Measurements from ENCODE around the gene MAPK11. TPM values are rescaled to one million over a fixed set of nuclear protein-coding genes. Genes with fewer than 3 reads are reported as not detected.
A peak's percentile ranks its signal among the peaks of the same experiment; 100 is the strongest.

Gene MAPK11
- total RNA-seq, 2 donors from 2014 or later: 3.7 to 4.0 TPM

DNA sequence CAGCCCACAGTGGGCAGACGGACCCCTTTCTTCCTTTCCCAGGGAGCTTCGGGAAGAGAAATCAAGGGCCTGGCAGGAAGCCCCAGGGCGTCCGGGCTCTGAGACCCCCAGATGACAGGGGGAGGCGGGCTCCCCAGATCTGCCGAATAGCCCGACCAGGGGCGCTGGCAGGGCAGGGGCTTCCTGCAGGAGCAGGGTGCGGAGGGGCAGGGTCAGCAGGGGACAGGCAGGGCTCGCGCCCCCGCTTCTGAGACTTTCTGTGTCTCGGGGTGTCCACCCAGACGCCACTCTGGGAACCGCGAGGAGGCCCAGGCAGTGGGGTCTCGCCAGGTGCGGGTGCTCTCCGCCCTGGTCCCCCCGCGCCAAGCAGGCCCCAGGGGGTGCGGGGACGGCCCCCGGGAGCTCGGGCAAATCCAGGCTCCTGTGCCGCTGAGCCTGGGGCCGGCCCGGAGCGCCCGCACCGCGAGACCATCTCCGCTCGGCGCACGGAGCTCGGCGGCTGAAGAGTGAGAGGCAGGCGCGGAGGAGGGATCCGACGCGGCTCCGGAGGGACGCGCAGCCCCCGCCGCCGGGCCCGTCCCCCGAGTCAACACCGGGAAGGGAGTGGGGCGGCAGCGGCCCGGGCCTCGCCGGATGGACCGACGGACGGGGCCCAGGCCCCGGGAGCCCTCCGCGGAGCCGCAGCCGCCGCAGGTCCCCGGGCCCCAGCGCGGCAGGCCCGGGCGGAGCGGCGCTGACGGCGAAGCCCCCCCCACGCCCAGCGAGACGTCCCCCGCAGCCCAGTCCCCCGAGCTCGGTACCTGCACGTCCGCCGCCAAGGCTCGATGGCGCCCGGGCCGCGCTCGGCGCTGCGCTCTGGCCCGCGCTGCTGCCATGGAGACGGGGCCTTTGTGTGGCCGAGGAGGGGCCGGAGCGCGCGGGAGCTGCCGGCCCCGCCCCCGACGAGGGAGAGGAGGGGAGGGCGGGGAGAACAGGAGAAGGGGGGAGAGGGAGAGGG, 36.9 kb upstream of the MAPK11 start, which contains the start of gene PLXNB2:
TSS of gene PLXNB2 (minus strand) at position 894 of the 997 bp plus-strand sequence. CDS start 17,062 bp downstream, outside the sequence.
- H3K27ac ChIP-seq: peak within 1 kb of the TSS; percentile 91 to 93
- no peaks in the 10 kb centered on the region for H3K27me3 ChIP-seq
- H3K9me3 ChIP-seq: no peaks in the 10 kb centered on the region
- DNase-seq (ENCODE audit: low spot score): no peak
- H3K4me1 ChIP-seq: peaks cover 0 to 69% of the 10 kb centered on the region in 2 donors
- no peaks in the 10 kb centered on the region for H3K36me3 ChIP-seq
- H3K4me3 ChIP-seq: peak within 1 kb of the TSS; percentile 87 to 91
- TF ChIP-seq, protein P1, sequence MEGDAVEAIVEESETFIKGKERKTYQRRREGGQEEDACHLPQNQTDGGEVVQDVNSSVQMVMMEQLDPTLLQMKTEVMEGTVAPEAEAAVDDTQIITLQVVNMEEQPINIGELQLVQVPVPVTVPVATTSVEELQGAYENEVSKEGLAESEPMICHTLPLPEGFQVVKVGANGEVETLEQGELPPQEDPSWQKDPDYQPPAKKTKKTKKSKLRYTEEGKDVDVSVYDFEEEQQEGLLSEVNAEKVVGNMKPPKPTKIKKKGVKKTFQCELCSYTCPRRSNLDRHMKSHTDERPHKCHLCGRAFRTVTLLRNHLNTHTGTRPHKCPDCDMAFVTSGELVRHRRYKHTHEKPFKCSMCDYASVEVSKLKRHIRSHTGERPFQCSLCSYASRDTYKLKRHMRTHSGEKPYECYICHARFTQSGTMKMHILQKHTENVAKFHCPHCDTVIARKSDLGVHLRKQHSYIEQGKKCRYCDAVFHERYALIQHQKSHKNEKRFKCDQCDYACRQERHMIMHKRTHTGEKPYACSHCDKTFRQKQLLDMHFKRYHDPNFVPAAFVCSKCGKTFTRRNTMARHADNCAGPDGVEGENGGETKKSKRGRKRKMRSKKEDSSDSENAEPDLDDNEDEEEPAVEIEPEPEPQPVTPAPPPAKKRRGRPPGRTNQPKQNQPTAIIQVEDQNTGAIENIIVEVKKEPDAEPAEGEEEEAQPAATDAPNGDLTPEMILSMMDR (IDR thresholded peaks at IDR 0.05): no peak

DNA sequence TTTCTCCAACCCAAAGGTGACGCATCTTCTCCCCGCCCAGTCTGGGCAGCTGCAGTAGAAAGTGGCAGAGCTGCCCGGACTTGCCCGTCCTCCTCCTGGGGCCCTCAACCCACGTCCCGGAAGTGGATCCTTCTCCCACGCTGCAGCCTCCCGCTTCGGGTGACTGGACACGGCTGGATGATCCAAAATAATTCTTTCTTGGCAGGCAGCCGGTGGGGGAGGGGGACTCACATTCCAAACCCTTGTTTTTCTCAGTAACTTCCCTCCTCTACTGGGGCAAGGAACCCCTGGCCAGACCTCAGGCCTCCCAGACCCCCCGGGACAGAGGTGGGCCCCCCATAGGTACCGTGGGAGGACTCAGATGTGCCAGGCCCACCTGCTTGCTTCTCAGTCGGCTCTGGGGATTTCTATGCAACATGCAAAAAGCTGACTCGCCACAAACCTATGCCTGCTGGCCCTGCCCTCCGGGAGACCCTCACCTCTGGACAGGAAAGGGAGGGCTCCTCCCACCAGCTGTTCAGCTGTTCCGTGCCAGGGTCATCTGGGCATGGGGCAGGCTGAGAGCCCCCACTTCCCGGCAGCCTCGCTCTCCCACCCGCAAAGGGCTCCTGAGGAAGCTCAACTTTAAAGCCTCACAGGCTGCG, 35.9 kb upstream of the MAPK11 start:
- no peaks in the 10 kb centered on the region for H3K9me3 ChIP-seq
- DNase-seq (ENCODE audit: low spot score): peak; percentile 88
- peak overlapping the region; percentile 91 to 93 for H3K27ac ChIP-seq
- H3K36me3 ChIP-seq: no peaks in the 10 kb centered on the region
- H3K27me3 ChIP-seq: no peaks in the 10 kb centered on the region
- TF ChIP-seq, protein P1 (IDR thresholded peaks at IDR 0.05): no peak
- H3K4me3 ChIP-seq: peak overlapping the region; percentile 87 to 91
- peaks cover 0 to 79% of the 10 kb centered on the region in 2 donors for H3K4me1 ChIP-seq

DNA sequence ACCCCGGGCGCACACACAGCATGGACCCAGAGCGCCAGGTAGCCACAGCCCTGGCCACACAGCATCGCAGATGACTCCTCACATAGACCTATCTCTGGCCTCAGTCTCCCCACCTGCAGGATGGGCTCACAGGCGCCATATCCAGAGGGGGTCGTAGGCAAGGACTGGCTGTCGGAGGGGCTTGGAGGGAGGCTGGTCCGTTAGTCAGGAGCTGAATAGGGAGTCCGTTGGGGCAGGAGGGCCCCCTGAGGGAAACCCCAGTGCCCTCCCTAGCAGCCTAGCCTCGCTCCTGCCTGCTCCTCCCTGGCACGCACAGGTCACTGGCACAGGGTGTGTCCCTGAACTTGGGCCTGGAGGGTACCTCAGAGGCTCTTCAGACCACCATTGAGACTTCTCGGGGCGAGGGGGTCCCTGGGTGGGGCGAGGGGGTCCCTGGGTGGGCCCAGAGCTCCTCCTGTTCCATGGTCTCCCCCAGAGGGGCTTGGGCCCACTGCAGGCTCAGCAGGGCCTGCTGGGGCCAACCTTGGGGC, 35.3 kb upstream of the MAPK11 start:
- no peak for DNase-seq (ENCODE audit: low spot score)
- no peaks in the 10 kb centered on the region for H3K27me3 ChIP-seq
- H3K4me1 ChIP-seq: peaks cover 0 to 85% of the 10 kb centered on the region in 2 donors
- TF ChIP-seq, protein P1 (IDR thresholded peaks at IDR 0.05): no peak
- H3K9me3 ChIP-seq: no peaks in the 10 kb centered on the region
- no peaks in the 10 kb centered on the region for H3K36me3 ChIP-seq
- peak overlapping the region; percentile 87 to 91 for H3K4me3 ChIP-seq
- H3K27ac ChIP-seq: peak overlapping the region; percentile 91 to 93

DNA sequence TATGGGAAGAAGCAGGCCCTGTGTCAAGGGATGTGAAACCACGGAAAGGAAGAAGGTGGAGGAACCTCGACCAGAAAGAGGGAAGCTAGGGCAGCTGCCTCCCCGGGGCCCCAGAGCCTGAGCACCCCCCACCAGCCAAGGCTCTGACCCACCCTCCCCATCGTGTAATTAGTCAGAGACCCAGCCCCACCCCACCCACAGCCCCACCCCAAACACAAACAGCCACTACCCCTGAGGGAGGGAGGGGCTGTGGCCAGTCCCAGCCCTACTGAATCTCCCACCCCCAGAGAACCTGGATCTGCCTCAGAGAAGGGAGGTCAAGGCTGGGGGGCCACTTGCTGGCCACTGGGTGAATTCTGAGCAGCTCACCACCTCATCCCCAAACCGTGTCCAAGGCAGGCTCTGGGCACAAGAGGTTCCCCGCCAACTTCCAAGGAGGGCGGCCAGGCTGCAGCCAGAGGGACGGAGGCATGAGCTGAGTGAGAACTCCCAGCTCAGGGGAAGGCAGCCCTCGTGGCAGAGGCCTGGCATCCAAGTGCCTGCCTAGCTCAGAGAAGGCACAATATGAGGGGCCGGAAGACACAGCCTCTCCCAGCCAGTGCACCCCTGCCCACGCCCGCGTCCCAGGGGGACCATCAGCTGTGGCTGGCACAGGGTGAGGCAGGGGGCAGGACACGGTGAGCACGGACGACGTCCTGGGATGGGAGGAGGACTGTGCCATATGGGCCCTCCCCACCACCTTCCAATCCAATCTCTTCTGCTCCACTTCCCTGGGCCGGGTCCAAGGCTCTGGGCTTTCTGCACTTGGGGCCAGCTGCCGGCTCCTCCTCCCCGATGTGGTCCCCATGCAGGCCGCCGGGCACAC, 34.6 kb upstream of the MAPK11 start:
- no peak for DNase-seq (ENCODE audit: low spot score)
- Histone ChIP-seq H3K27ac (peak overlapping the region; percentile 91 to 93), H3K9me3 (no peaks in the 10 kb centered on the region), H3K4me1 (peaks cover 0 to 92% of the 10 kb centered on the region in 2 donors), H3K27me3 (no peaks in the 10 kb centered on the region), H3K36me3 (no peaks in the 10 kb centered on the region), H3K4me3 (peak overlapping the region in 1 of 2 donors; percentile 87)
- TF ChIP-seq, protein P1 (IDR thresholded peaks at IDR 0.05): no peak

All from right atrium auricular region (tissue), 2 donors.